Activated T-cell treated with anti-CD3 and anti-CD28 coated beads, Interleukin-2, amount 50 U/mL, for 48 hours (primary cell): ENCODE measurements around the gene TMEM144.

Experiments
- DNase-seq, 2 experiments: peaks; one replicate each; pipeline ENCODE4 v3.0.0-alpha.2; 2020

Gene TMEM144

GRCh38 chr4:158302076-158302866 lies 92.0 kb downstream of the TMEM144 start:
- DNase-seq: no peak

GRCh38 chr4:158304694-158305093 lies 94.4 kb downstream of the TMEM144 start:
- DNase-seq: no peak
